Measurements from ENCODE around the gene RPS6KA5. TPM values are rescaled to one million over a fixed set of nuclear protein-coding genes. Genes with fewer than 3 reads are reported as not detected.

Gene RPS6KA5
- total and polyA plus RNA-seq, 4 donors, result 3.3 to 10.7 (median 7.8) TPM

- H3K36me3 ChIP-seq (ENCODE audit: control insufficient read depth, insufficient read depth, low read length), result peaks cover 4% of the 10 kb centered on the region
- no peaks in the 10 kb centered on the region for H3K4me1 ChIP-seq (ENCODE audit: control insufficient read depth, insufficient read depth, low read length)
- H3K27me3 ChIP-seq (ENCODE audit: control insufficient read depth, insufficient read depth, low read length), result no peaks in the 10 kb centered on the region
- no peak overlapping the region for H3K27ac ChIP-seq (ENCODE audit: low read depth, low read length)
- no peak for DNase-seq (ENCODE audit: low read depth in 4 of 6, low spot score in 6 of 6)
- no CpG with 5 or more reads among the region's 6 CpGs for WGBS (ENCODE audit: insufficient coverage)
- H3K9me3 ChIP-seq (ENCODE audit: control insufficient read depth, insufficient read depth, low read length), result no peaks in the 10 kb centered on the region
- no peak overlapping the region for H3K4me3 ChIP-seq (ENCODE audit: low read depth, low read length)
Observed at GRCh38 chr14:90894241-90894640, 166.2 kb downstream of the RPS6KA5 start.

- no CpG with 5 or more reads among the region's 2 CpGs for WGBS (ENCODE audit: insufficient coverage)
Observed at GRCh38 chr14:90893510-90893909, 166.9 kb downstream of the RPS6KA5 start.

GRCh38 chr14:90892970-90893369 lies 167.5 kb downstream of the RPS6KA5 start:
- no peak overlapping the region for H3K4me3 ChIP-seq (ENCODE audit: low read depth, low read length)

More at GRCh38 chr14:90893510-90893909, 166.9 kb downstream of the RPS6KA5 start:
- Histone ChIP-seq H3K9me3 (ENCODE audit: control insufficient read depth, insufficient read depth, low read length) (no peaks in the 10 kb centered on the region), H3K4me3 (ENCODE audit: low read depth, low read length) (no peak overlapping the region), H3K36me3 (ENCODE audit: control insufficient read depth, insufficient read depth, low read length) (peaks cover 4% of the 10 kb centered on the region), H3K27ac (ENCODE audit: low read depth, low read length) (no peak overlapping the region), H3K4me1 (ENCODE audit: control insufficient read depth, insufficient read depth, low read length) (no peaks in the 10 kb centered on the region), H3K27me3 (ENCODE audit: control insufficient read depth, insufficient read depth, low read length) (no peaks in the 10 kb centered on the region)
- no peak for DNase-seq (ENCODE audit: low read depth in 4 of 6, low spot score in 6 of 6)

GRCh38 chr14:90891326-90891725 lies 169.1 kb downstream of the RPS6KA5 start:
- no peak overlapping the region for H3K27ac ChIP-seq (ENCODE audit: low read depth, low read length)
- H3K9me3 ChIP-seq (ENCODE audit: control insufficient read depth, insufficient read depth, low read length), result no peaks in the 10 kb centered on the region
- no peak overlapping the region for H3K4me3 ChIP-seq (ENCODE audit: low read depth, low read length)
- H3K4me1 ChIP-seq (ENCODE audit: control insufficient read depth, insufficient read depth, low read length), result no peaks in the 10 kb centered on the region
- peaks cover 4% of the 10 kb centered on the region for H3K36me3 ChIP-seq (ENCODE audit: control insufficient read depth, insufficient read depth, low read length)
- DNase-seq (ENCODE audit: low read depth in 4 of 6, low spot score in 6 of 6), result no peak
- no CpG with 5 or more reads among the region's 1 CpG for WGBS (ENCODE audit: insufficient coverage)
- H3K27me3 ChIP-seq (ENCODE audit: control insufficient read depth, insufficient read depth, low read length), result no peaks in the 10 kb centered on the region

More at GRCh38 chr14:90892970-90893369, 167.5 kb downstream of the RPS6KA5 start:
- Histone ChIP-seq H3K36me3 (ENCODE audit: control insufficient read depth, insufficient read depth, low read length) (peaks cover 4% of the 10 kb centered on the region), H3K9me3 (ENCODE audit: control insufficient read depth, insufficient read depth, low read length) (no peaks in the 10 kb centered on the region), H3K4me1 (ENCODE audit: control insufficient read depth, insufficient read depth, low read length) (no peaks in the 10 kb centered on the region), H3K27me3 (ENCODE audit: control insufficient read depth, insufficient read depth, low read length) (no peaks in the 10 kb centered on the region), H3K27ac (ENCODE audit: low read depth, low read length) (no peak overlapping the region)
- peak in 1 of 6 donors; percentile 60 for DNase-seq (ENCODE audit: low read depth in 4 of 6, low spot score in 6 of 6)

- Histone ChIP-seq H3K4me1 (ENCODE audit: control insufficient read depth, insufficient read depth, low read length) (no peaks in the 10 kb centered on the region), H3K36me3 (ENCODE audit: control insufficient read depth, insufficient read depth, low read length) (peaks cover 1% of the 10 kb centered on the region), H3K4me3 (ENCODE audit: low read depth, low read length) (no peak overlapping the region), H3K27ac (ENCODE audit: low read depth, low read length) (no peak overlapping the region), H3K9me3 (ENCODE audit: control insufficient read depth, insufficient read depth, low read length) (no peaks in the 10 kb centered on the region), H3K27me3 (ENCODE audit: control insufficient read depth, insufficient read depth, low read length) (no peaks in the 10 kb centered on the region)
- 83% methylated on average over 5 of the region's 10 CpGs for WGBS (ENCODE audit: insufficient coverage)
- DNase-seq (ENCODE audit: low read depth in 4 of 6, low spot score in 6 of 6), result peak in 1 of 6 donors; percentile 12
Observed at GRCh38 chr14:90890322-90891020, 170.0 kb downstream of the RPS6KA5 start.

GRCh38 chr14:90886297-90886815 lies 174.1 kb downstream of the RPS6KA5 start:
- no peaks in the 10 kb centered on the region for H3K36me3 ChIP-seq (ENCODE audit: control insufficient read depth, insufficient read depth, low read length)
- no peaks in the 10 kb centered on the region for H3K27me3 ChIP-seq (ENCODE audit: control insufficient read depth, insufficient read depth, low read length)
- H3K9me3 ChIP-seq (ENCODE audit: control insufficient read depth, insufficient read depth, low read length), result peaks cover 4% of the 10 kb centered on the region
- H3K27ac ChIP-seq (ENCODE audit: low read depth, low read length), result no peak overlapping the region
- no peaks in the 10 kb centered on the region for H3K4me1 ChIP-seq (ENCODE audit: control insufficient read depth, insufficient read depth, low read length)
- no peak for DNase-seq (ENCODE audit: low read depth in 4 of 6, low spot score in 6 of 6)
- WGBS (ENCODE audit: insufficient coverage), result 79% methylated on average over 3 of the region's 7 CpGs
- H3K4me3 ChIP-seq (ENCODE audit: low read depth, low read length), result no peak overlapping the region

- H3K4me1 ChIP-seq (ENCODE audit: control insufficient read depth, insufficient read depth, low read length), result no peaks in the 10 kb centered on the region
- H3K36me3 ChIP-seq (ENCODE audit: control insufficient read depth, insufficient read depth, low read length), result no peaks in the 10 kb centered on the region
- no peak for DNase-seq (ENCODE audit: low read depth in 4 of 6, low spot score in 6 of 6)
- H3K27ac ChIP-seq (ENCODE audit: low read depth, low read length), result no peak overlapping the region
- 90% methylated on average over 2 of the region's 2 CpGs for WGBS (ENCODE audit: insufficient coverage)
- H3K4me3 ChIP-seq (ENCODE audit: low read depth, low read length), result no peak overlapping the region
- H3K9me3 ChIP-seq (ENCODE audit: control insufficient read depth, insufficient read depth, low read length), result peaks cover 4% of the 10 kb centered on the region
- H3K27me3 ChIP-seq (ENCODE audit: control insufficient read depth, insufficient read depth, low read length), result no peaks in the 10 kb centered on the region
Observed at GRCh38 chr14:90883782-90884181, 176.7 kb downstream of the RPS6KA5 start.

GRCh38 chr14:90883197-90883596 lies 177.2 kb downstream of the RPS6KA5 start:
- no peak overlapping the region for H3K4me3 ChIP-seq (ENCODE audit: low read depth, low read length)
- 97% methylated on average over 2 of the region's 2 CpGs for WGBS (ENCODE audit: insufficient coverage)
- H3K9me3 ChIP-seq (ENCODE audit: control insufficient read depth, insufficient read depth, low read length), result peaks cover 4% of the 10 kb centered on the region
- H3K27me3 ChIP-seq (ENCODE audit: control insufficient read depth, insufficient read depth, low read length), result no peaks in the 10 kb centered on the region
- H3K36me3 ChIP-seq (ENCODE audit: control insufficient read depth, insufficient read depth, low read length), result no peaks in the 10 kb centered on the region
- no peak for DNase-seq (ENCODE audit: low read depth in 4 of 6, low spot score in 6 of 6)
- no peaks in the 10 kb centered on the region for H3K4me1 ChIP-seq (ENCODE audit: control insufficient read depth, insufficient read depth, low read length)
- no peak overlapping the region for H3K27ac ChIP-seq (ENCODE audit: low read depth, low read length)

- H3K9me3 ChIP-seq (ENCODE audit: control insufficient read depth, insufficient read depth, low read length), result peaks cover 4% of the 10 kb centered on the region
- no peak for DNase-seq (ENCODE audit: low read depth in 4 of 6, low spot score in 6 of 6)
- no peak overlapping the region for H3K4me3 ChIP-seq (ENCODE audit: low read depth, low read length)
- H3K27me3 ChIP-seq (ENCODE audit: control insufficient read depth, insufficient read depth, low read length), result no peaks in the 10 kb centered on the region
- no peak overlapping the region for H3K27ac ChIP-seq (ENCODE audit: low read depth, low read length)
- no peaks in the 10 kb centered on the region for H3K4me1 ChIP-seq (ENCODE audit: control insufficient read depth, insufficient read depth, low read length)
- WGBS (ENCODE audit: insufficient coverage), result 100% methylated on average over 1 of the region's 2 CpGs
- H3K36me3 ChIP-seq (ENCODE audit: control insufficient read depth, insufficient read depth, low read length), result no peaks in the 10 kb centered on the region
Observed at GRCh38 chr14:90880282-90880681, 180.2 kb downstream of the RPS6KA5 start.

DNA sequence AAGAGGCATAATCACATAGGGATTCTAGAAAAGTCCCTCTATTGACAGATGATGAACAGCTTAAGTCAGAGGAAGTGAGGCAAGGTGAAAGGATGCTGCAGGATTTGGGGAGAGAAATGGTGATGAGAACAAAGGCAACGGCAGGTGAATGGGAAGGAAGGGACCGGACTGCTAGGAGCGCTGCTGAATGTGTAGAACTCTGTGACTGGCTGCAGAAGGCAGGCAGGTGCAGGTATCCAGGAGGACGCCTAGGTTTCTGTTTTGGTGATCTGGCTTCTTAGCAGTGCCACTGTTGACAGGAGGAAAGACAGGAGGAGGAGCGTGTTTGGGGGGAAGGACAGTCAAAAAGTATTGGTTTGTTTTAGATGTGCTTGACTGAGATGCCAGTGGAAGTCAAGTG lies 185.8 kb downstream of the RPS6KA5 start:
- Histone ChIP-seq H3K36me3 (ENCODE audit: control insufficient read depth, insufficient read depth, low read length) (no peaks in the 10 kb centered on the region), H3K4me3 (ENCODE audit: low read depth, low read length) (no peak overlapping the region), H3K4me1 (ENCODE audit: control insufficient read depth, insufficient read depth, low read length) (no peaks in the 10 kb centered on the region), H3K9me3 (ENCODE audit: control insufficient read depth, insufficient read depth, low read length) (no peaks in the 10 kb centered on the region), H3K27ac (ENCODE audit: low read depth, low read length) (no peak overlapping the region), H3K27me3 (ENCODE audit: control insufficient read depth, insufficient read depth, low read length) (no peaks in the 10 kb centered on the region)
- 87% methylated on average over 5 of the region's 5 CpGs for WGBS (ENCODE audit: insufficient coverage)
- DNase-seq (ENCODE audit: low read depth in 4 of 6, low spot score in 6 of 6), result no peak

All from spinal cord (tissue), 10 donors.